A549 (cell line): ENCODE results near the gene CNGA2. TPM values are rescaled to one million over a fixed set of nuclear protein-coding genes. Genes with fewer than 3 reads are reported as not detected.

Source experiments
- ATAC-seq, 2 experiments: fragments of 200-7000 bp in 1 of 2; fragments of >200 bp in 1 of 2; cut with Nextera tagmentation in 1 of 2; cut with Tn5 transposase in 1 of 2; 3 replicates each; pipeline versions ENCODE4 v1.8.0 to v1.9.1; 2018 to 2020; ENCODE audit warnings: mild to moderate bottlenecking in 1 of 2, moderate library complexity in 1 of 2
- CTCF ChIA-PET: fragments of 300-600 bp; sonication (Branson Sonifier 250); formaldehyde crosslinking; extraction: SDS; loops from one replicate; lab custom pipeline; 2021; ENCODE audit warnings: antibody characterized with exemption, inconsistent platforms; lab: Yijun Ruan, JAX
- POLR2A ChIA-PET: fragments of 350-600 bp; formaldehyde crosslinking; extraction: SDS; loops from one replicate; lab custom pipeline; 2021; ENCODE audit warnings: antibody characterized with exemption, inconsistent platforms; lab: Yijun Ruan, JAX
- DNase-seq, 2 experiments: peaks; one replicate each; pipeline versions ENCODE4 v3.0.0 to v3.0.0-alpha.2; 2011 to 2016; ENCODE audit warnings: low read depth in 1 of 2, low spot score in 1 of 2
- FAIRE-seq: peaks from 2 replicates; lab custom pipeline; 2011; peaks lifted over from hg19 to GRCh38; lab: Jason Lieb, UNC
- H3K27ac ChIP-seq, 2 experiments: fragments of >200 bp; sonication (Bioruptor Twin); formaldehyde crosslinking; 3 replicates each; pipeline ENCODE4 v1.5.1; 2016 to 2017
- H3K4me1 ChIP-seq: fragments of >200 bp; sonication (Bioruptor Twin); formaldehyde crosslinking; 3 replicates; pipeline ENCODE4 v1.6.1; 2016
- H3K4me2 ChIP-seq: fragments of >200 bp; sonication (Bioruptor Twin); formaldehyde crosslinking; 3 replicates; pipeline ENCODE4 v1.6.1; 2016
- H3K4me3 ChIP-seq: fragments of >200 bp; sonication (Bioruptor Twin); formaldehyde crosslinking; 3 replicates; pipeline ENCODE4 v1.5.1; 2016
- H3K9me3 ChIP-seq: fragments of >200 bp; sonication (Bioruptor Twin); formaldehyde crosslinking; 3 replicates; pipeline ENCODE4 v1.6.1; 2016
- BHLHE40 ChIP-seq: IDR thresholded peaks from 2 replicates; pipeline ENCODE4 v1.6.1; 2012; ENCODE audit warnings: low read depth, low read length, inconsistent platforms
- CBX8 ChIP-seq: fragments of 200-600 bp; sonication (generic); IDR thresholded peaks from 2 replicates; pipeline ENCODE4 v1.6.1; 2016
- CEBPB ChIP-seq, 2 experiments: fragments of >200 bp in 1 of 2; sonication (Bioruptor Twin) in 1 of 2; formaldehyde crosslinking in 1 of 2; IDR thresholded peaks; 2 replicates each; pipeline ENCODE4 v1.6.1; 2012 to 2016
- CHD2 ChIP-seq: fragments of 150-350 bp; IDR thresholded peaks from 2 replicates; pipeline ENCODE4 v1.6.1; 2014; ENCODE audit warnings: low read length; ENCODE audit not compliant: partially characterized antibody
- EHF ChIP-seq: fragments of 250-450 bp; sonication (Bioruptor Pico); IDR thresholded peaks from 2 replicates; pipeline ENCODE4 v1.5.0; 2020; ENCODE audit warnings: mild to moderate bottlenecking
- EP300 ChIP-seq, 2 experiments: fragments of >200 bp; sonication (Bioruptor Twin); formaldehyde crosslinking; IDR thresholded peaks; 2 replicates in 1 of 2; 3 replicates in 1 of 2; pipeline ENCODE4 v1.6.1; 2016 to 2017
- ESRRA ChIP-seq: fragments of 150-350 bp; IDR thresholded peaks from 2 replicates; pipeline ENCODE4 v1.6.1; 2014; ENCODE audit warnings: mild to moderate bottlenecking, low read length, borderline replicate concordance
- FOSB ChIP-seq: fragments of 250-450 bp; sonication (Bioruptor Pico); IDR thresholded peaks from 2 replicates; pipeline ENCODE4 v1.5.0; 2020; ENCODE audit warnings: mild to moderate bottlenecking, moderate library complexity
- FOSL2 ChIP-seq, 2 experiments: fragments of 450-650 bp in 1 of 2; fragments of >200 bp in 1 of 2; sonication (Bioruptor Twin) in 1 of 2; formaldehyde crosslinking; IDR thresholded peaks; 2 replicates each; pipeline versions ENCODE4 v1.5.0 to v1.6.1; 2016 to 2020; ENCODE audit warnings: mild to moderate bottlenecking in 1 of 2, moderate library complexity in 1 of 2
- GATA3 ChIP-seq: IDR thresholded peaks from 2 replicates; pipeline ENCODE4 v1.6.1; 2012; ENCODE audit warnings: borderline replicate concordance
- HDAC2 ChIP-seq: fragments of 200-600 bp; sonication (generic); IDR thresholded peaks from 2 replicates; pipeline ENCODE4 v1.6.1; 2016
- HEYL ChIP-seq: fragments of 250-450 bp; sonication (Bioruptor Pico); IDR thresholded peaks from 2 replicates; pipeline ENCODE4 v1.8.0; 2021; ENCODE audit warnings: mild to moderate bottlenecking, moderate library complexity
- HOXA7 ChIP-seq: fragments of 250-450 bp; sonication (Bioruptor Pico); IDR thresholded peaks from 2 replicates; pipeline ENCODE4 v1.5.0; 2020; ENCODE audit warnings: mild to moderate bottlenecking, moderate library complexity
- HOXB5 ChIP-seq: fragments of 250-450 bp; sonication (Bioruptor Pico); IDR thresholded peaks from 2 replicates; pipeline ENCODE4 v1.5.0; 2020; ENCODE audit warnings: mild to moderate bottlenecking, moderate library complexity
- JUNB ChIP-seq: fragments of >200 bp; sonication (Bioruptor Twin); formaldehyde crosslinking; IDR thresholded peaks from 2 replicates; pipeline ENCODE4 v1.6.1; 2016
- KDM5A ChIP-seq: fragments of 200-600 bp; sonication (generic); IDR thresholded peaks from 2 replicates; pipeline ENCODE4 v1.6.1; 2016; ENCODE audit warnings: antibody characterized with exemption, mild to moderate bottlenecking
- MYC ChIP-seq: IDR thresholded peaks from 2 replicates; pipeline ENCODE4 v1.6.1; 2012; ENCODE audit warnings: mild to moderate bottlenecking, inconsistent platforms, low read length, improper control_type of control experiment, borderline replicate concordance
- NR3C1 ChIP-seq: fragments of >200 bp; sonication (Bioruptor Twin); formaldehyde crosslinking; IDR thresholded peaks from 3 replicates; pipeline ENCODE4 v1.6.1; 2017
- POLR2A ChIP-seq: IDR thresholded peaks from 2 replicates; pipeline ENCODE4 v1.6.1; 2012; ENCODE audit warnings: mild to moderate bottlenecking, low read length
- RAD21 ChIP-seq, 2 experiments: fragments of >200 bp in 1 of 2; sonication (Bioruptor Twin) in 1 of 2; formaldehyde crosslinking in 1 of 2; IDR thresholded peaks in 1 of 2; conservative IDR thresholded peaks in 1 of 2; 2 replicates in 1 of 2; 3 replicates in 1 of 2; pipeline ENCODE4 v1.6.1; 2012 to 2018; ENCODE audit warnings: inconsistent platforms in 1 of 2
- RARB ChIP-seq: fragments of 250-450 bp; sonication (Bioruptor Pico); IDR thresholded peaks from 2 replicates; pipeline ENCODE4 v1.8.0; 2021; ENCODE audit warnings: mild to moderate bottlenecking, moderate library complexity
- RFX5 ChIP-seq: fragments of 450-650 bp; IDR thresholded peaks from 2 replicates; pipeline ENCODE4 v1.7.1; 2014; ENCODE audit warnings: antibody characterized with exemption, mild to moderate bottlenecking, moderate library complexity
- ZC3H11A ChIP-seq: fragments of 450-650 bp; IDR thresholded peaks from 2 replicates; pipeline ENCODE4 v1.6.1; 2014; ENCODE audit warnings: antibody characterized with exemption, mild to moderate bottlenecking
- ZSCAN20 ChIP-seq: fragments of 250-450 bp; sonication (Bioruptor Pico); IDR thresholded peaks from 2 replicates; pipeline ENCODE4 v1.8.0; 2022; ENCODE audit warnings: mild to moderate bottlenecking, moderate library complexity
- WGBS: methylation state at CpG from one replicate; pipeline ENCODE4 v1.1.6; 2017; ENCODE audit errors: missing lambda C conversion rate; 5-methylcytosine and 5-hydroxymethylcytosine counted together
- polyA plus RNA-seq, 4 experiments: library from polyadenylated mRNA; depleted of rRNA in 3 of 4; stranded (reverse); fragments of >200 nt; fragmentation: RNase III in 1 of 4; extraction: RNeasy Plus Mini Kit Qiagen cat#74134 plus additional on column Dnase treatment in 1 of 4; gene quantifications; 2 replicates in 3 of 4; 3 replicates in 1 of 4; pipeline ENCODE4 v1.2.3, GENCODE V29; 2011 to 2017
- TF ChIP-seq, protein P1 (sequence below): fragments of 250-450 bp; sonication (Bioruptor Pico); IDR thresholded peaks from 2 replicates; pipeline ENCODE4 v1.5.0; 2020; ENCODE audit warnings: low read depth, mild to moderate bottlenecking, moderate library complexity
- TF ChIP-seq, protein P2 (sequence below): fragments of >200 bp; sonication (Bioruptor Twin); formaldehyde crosslinking; IDR thresholded peaks from 2 replicates; pipeline ENCODE4 v1.6.1; 2016
- TF ChIP-seq, protein P3 (sequence below): fragments of >200 bp; sonication (Bioruptor Twin); formaldehyde crosslinking; IDR thresholded peaks from 3 replicates; pipeline ENCODE4 v1.6.1; 2016
- TF ChIP-seq, protein P4 (sequence below): IDR thresholded peaks from 2 replicates; pipeline ENCODE4 v1.6.1; 2012

The CNGA2 gene
- polyA plus RNA-seq, 2 of the 4 experiments (the other 2 are of a cell fraction), result not detected

DNA sequence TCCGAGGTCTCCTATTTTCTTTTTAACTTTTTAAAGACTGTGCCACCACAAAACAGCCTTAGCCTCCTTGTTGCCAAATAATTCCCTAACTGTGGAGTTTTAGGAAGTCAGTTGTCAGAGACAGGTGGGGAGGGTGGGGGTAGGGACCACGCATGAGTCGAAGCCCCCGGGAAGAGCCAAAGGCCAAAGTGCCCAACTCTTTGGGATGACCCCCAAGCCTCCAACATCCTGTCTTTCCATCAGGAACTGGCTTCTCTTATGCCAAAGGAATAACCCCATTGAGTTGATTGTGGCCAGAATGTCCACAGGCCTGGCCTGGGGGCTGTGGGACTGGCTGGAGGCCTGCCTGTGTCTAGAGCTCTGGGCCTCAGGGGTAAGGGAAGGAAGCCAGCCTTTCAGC is 33.5 kb upstream of the CNGA2 start:
- ChIA-PET POLR2A (no interaction called here), CTCF (no interaction called here)
- Histone ChIP-seq H3K9me3 (no peaks in the 10 kb centered on the region), H3K27ac (no peak overlapping the region), H3K4me3 (no peak overlapping the region), H3K4me2 (no peak overlapping the region), H3K4me1 (no peaks in the 10 kb centered on the region)
- FAIRE-seq (no peak), ATAC-seq (no peak), DNase-seq (no peak)
- 86% methylated on average over 1 of the region's 4 CpGs for WGBS
- TF ChIP-seq, protein P1, sequence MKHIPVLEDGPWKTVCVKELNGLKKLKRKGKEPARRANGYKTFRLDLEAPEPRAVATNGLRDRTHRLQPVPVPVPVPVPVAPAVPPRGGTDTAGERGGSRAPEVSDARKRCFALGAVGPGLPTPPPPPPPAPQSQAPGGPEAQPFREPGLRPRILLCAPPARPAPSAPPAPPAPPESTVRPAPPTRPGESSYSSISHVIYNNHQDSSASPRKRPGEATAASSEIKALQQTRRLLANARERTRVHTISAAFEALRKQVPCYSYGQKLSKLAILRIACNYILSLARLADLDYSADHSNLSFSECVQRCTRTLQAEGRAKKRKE (CRISPR knock-in tag), result no peak
- no peak for TF ChIP-seq CHD2
- TF ChIP-seq RARB, result no peak
- no peak for TF ChIP-seq HDAC2
- TF ChIP-seq HOXA7 (CRISPR knock-in tag), result no peak
- no peak for TF ChIP-seq POLR2A
- no peak for TF ChIP-seq RFX5
- TF ChIP-seq, protein P2, sequence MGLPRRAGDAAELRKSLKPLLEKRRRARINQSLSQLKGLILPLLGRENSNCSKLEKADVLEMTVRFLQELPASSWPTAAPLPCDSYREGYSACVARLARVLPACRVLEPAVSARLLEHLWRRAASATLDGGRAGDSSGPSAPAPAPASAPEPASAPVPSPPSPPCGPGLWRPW, result no peak
- no peak for TF ChIP-seq FOSB
- no peak for TF ChIP-seq ESRRA
- TF ChIP-seq FOSL2 (IDR thresholded peaks at IDR 0.05), result no peak
- TF ChIP-seq FOSL2 (CRISPR knock-in tag; IDR thresholded peaks at IDR 0.05), result no peak
- TF ChIP-seq JUNB, result no peak
- TF ChIP-seq MYC, result no peak
- TF ChIP-seq HOXB5, result no peak
- TF ChIP-seq KDM5A, result no peak

DNA sequence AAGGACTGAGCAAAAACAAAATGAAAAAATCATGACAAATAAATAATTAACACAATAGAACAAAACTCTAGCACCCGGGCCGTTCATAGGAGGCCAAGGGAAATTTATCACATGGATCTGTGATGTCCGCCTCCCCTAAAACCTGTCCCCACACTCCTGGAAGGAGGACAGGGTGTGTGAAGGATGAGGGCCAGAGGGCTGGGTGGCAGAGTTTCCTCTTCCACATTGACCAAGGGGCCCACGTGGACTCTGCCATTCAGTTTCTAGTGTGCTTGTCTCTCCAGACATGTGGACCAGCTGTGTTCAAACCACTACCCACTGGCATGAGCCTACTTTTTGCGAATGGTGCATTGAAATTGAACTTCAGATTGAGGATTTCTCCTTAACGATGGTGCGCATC is 33.0 kb upstream of the CNGA2 start:
- FAIRE-seq (no peak), ATAC-seq (no peak), DNase-seq (no peak)
- H3K27ac ChIP-seq, result no peak overlapping the region
- ChIA-PET CTCF (no interaction called here), POLR2A (no interaction called here)
- 48% methylated on average over 7 of the region's 7 CpGs for WGBS
- no peaks in the 10 kb centered on the region for H3K9me3 ChIP-seq
- no peak overlapping the region for H3K4me3 ChIP-seq
- no peak overlapping the region for H3K4me2 ChIP-seq
- no peaks in the 10 kb centered on the region for H3K4me1 ChIP-seq
- no peak for TF ChIP-seq POLR2A
- no peak for TF ChIP-seq CBX8
- TF ChIP-seq ZSCAN20 (CRISPR knock-in tag), result no peak
- TF ChIP-seq, protein P3, sequence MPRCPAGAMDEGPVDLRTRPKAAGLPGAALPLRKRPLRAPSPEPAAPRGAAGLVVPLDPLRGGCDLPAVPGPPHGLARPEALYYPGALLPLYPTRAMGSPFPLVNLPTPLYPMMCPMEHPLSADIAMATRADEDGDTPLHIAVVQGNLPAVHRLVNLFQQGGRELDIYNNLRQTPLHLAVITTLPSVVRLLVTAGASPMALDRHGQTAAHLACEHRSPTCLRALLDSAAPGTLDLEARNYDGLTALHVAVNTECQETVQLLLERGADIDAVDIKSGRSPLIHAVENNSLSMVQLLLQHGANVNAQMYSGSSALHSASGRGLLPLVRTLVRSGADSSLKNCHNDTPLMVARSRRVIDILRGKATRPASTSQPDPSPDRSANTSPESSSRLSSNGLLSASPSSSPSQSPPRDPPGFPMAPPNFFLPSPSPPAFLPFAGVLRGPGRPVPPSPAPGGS, result no peak
- no peak for TF ChIP-seq EHF
- no peak for TF ChIP-seq HOXA7 (CRISPR knock-in tag)
- TF ChIP-seq CEBPB (IDR thresholded peaks at IDR 0.05), result no peak
- TF ChIP-seq HEYL (CRISPR knock-in tag), result no peak

DNA sequence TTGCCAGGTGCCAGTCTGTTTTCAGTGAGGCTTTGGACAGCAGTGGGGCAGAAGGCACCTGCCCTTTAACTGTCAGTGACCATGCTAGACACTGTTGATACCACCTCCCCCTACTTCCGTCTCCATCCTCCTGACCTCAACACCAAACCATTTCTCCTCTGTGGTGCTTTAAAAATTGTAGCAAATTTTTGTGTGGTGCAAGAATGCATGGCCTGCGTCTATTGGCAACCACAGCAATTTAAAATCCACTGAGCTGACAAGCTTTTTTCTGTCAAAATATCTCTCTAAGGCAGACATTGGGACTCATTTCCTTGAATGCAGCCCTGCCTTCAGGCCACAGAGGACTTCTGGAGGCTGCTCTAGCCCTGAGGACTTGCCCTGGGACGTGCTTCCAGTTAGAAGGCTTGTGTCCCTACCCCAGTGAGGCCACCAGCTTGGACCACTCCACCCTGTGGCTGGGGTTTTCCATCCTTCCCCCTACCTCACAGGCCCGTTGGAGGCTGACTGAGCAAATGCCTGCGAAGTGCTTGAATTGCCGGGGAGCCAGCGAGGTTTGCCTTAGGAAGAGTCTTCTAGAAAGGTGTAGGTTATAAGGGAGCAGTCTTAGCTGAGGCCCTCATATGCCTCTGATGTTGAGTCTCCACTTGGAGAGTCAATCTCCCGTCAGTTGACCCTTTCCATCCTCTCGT is 32.4 kb upstream of the CNGA2 start:
- WGBS, result 54% methylated on average over 8 of the region's 9 CpGs
- no peaks in the 10 kb centered on the region for H3K4me1 ChIP-seq
- H3K4me2 ChIP-seq, result no peak overlapping the region
- ATAC-seq, result no peak
- TF ChIP-seq CBX8 (no peak), EHF (no peak), BHLHE40 (no peak), ZC3H11A (no peak), RAD21 (conservative IDR thresholded peaks at IDR 0.05 in 1 of 2, IDR thresholded peaks at IDR 0.05 in 1 of 2) (no peak), EP300 (IDR thresholded peaks at IDR 0.05) (no peak), NR3C1 (no peak), GATA3 (no peak)
- TF ChIP-seq, protein P4, sequence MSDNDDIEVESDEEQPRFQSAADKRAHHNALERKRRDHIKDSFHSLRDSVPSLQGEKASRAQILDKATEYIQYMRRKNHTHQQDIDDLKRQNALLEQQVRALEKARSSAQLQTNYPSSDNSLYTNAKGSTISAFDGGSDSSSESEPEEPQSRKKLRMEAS, result no peak
- TF ChIP-seq, all 56 proteins: peak for 0
- DNase-seq (no peak), FAIRE-seq (no peak)
- ChIA-PET POLR2A (no interaction called here), CTCF (interaction anchor here (1.0 to 2.7 kb wide), 3 partner anchors 11 to 169 kb away, joined by 3 to 7 read pairs (median 4); no protein-coding TSS in a partner anchor)
- Histone ChIP-seq H3K27ac (no peak overlapping the region), H3K9me3 (no peaks in the 10 kb centered on the region), H3K4me3 (no peak overlapping the region)
